ENCODE data around the gene WFDC1.

Gene WFDC1

GRCh38 chr16:84267380-84267779 lies 27.3 kb upstream of the WFDC1 start:
- no peaks in the 10 kb centered on the region for H3K36me3 Mint-ChIP-seq
- no peak overlapping the region for H3K27ac Mint-ChIP-seq
- peaks cover 3% of the 10 kb centered on the region for H3K27me3 Mint-ChIP-seq
- no peak overlapping the region for H3K4me3 Mint-ChIP-seq
- H3K4me1 Mint-ChIP-seq: no peaks in the 10 kb centered on the region
- H3K9me3 Mint-ChIP-seq: no peaks in the 10 kb centered on the region

- Mint-ChIP-seq H3K4me1 (no peaks in the 10 kb centered on the region), H3K27me3 (no peaks in the 10 kb centered on the region), H3K9me3 (no peaks in the 10 kb centered on the region), H3K27ac (no peak overlapping the region), H3K4me3 (no peak overlapping the region), H3K36me3 (no peaks in the 10 kb centered on the region)
Observed at GRCh38 chr16:84268291-84269040, 26.2 kb upstream of the WFDC1 start.

- Mint-ChIP-seq H3K4me1 (no peaks in the 10 kb centered on the region), H3K27ac (no peak overlapping the region), H3K4me3 (no peak overlapping the region), H3K9me3 (no peaks in the 10 kb centered on the region), H3K36me3 (no peaks in the 10 kb centered on the region), H3K27me3 (no peaks in the 10 kb centered on the region)
Observed at GRCh38 chr16:84270071-84270470, 24.6 kb upstream of the WFDC1 start.

GRCh38 chr16:84270531-84270930 lies 24.1 kb upstream of the WFDC1 start:
- H3K4me3 Mint-ChIP-seq: no peak overlapping the region
- no peaks in the 10 kb centered on the region for H3K9me3 Mint-ChIP-seq
- no peak overlapping the region for H3K27ac Mint-ChIP-seq
- no peaks in the 10 kb centered on the region for H3K4me1 Mint-ChIP-seq
- no peaks in the 10 kb centered on the region for H3K27me3 Mint-ChIP-seq
- H3K36me3 Mint-ChIP-seq: no peaks in the 10 kb centered on the region

GRCh38 chr16:84271037-84271436 lies 23.6 kb upstream of the WFDC1 start:
- Mint-ChIP-seq H3K4me3 (no peak overlapping the region), H3K4me1 (no peaks in the 10 kb centered on the region), H3K27me3 (no peaks in the 10 kb centered on the region), H3K27ac (no peak overlapping the region), H3K9me3 (no peaks in the 10 kb centered on the region), H3K36me3 (no peaks in the 10 kb centered on the region)

GRCh38 chr16:84271866-84272265 lies 22.8 kb upstream of the WFDC1 start:
- Mint-ChIP-seq H3K4me1 (no peaks in the 10 kb centered on the region), H3K36me3 (no peaks in the 10 kb centered on the region), H3K27ac (no peak overlapping the region), H3K27me3 (no peaks in the 10 kb centered on the region), H3K9me3 (no peaks in the 10 kb centered on the region), H3K4me3 (no peak overlapping the region)

- no peaks in the 10 kb centered on the region for H3K27me3 Mint-ChIP-seq
- no peak overlapping the region for H3K27ac Mint-ChIP-seq
- H3K4me1 Mint-ChIP-seq: no peaks in the 10 kb centered on the region
- no peaks in the 10 kb centered on the region for H3K36me3 Mint-ChIP-seq
- H3K4me3 Mint-ChIP-seq: no peak overlapping the region
- no peaks in the 10 kb centered on the region for H3K9me3 Mint-ChIP-seq
Observed at GRCh38 chr16:84272740-84273320, 21.8 kb upstream of the WFDC1 start.

GRCh38 chr16:84274515-84274914 lies 20.2 kb upstream of the WFDC1 start:
- Mint-ChIP-seq H3K4me3 (no peak overlapping the region), H3K9me3 (no peaks in the 10 kb centered on the region), H3K36me3 (no peaks in the 10 kb centered on the region), H3K27ac (no peak overlapping the region), H3K27me3 (no peaks in the 10 kb centered on the region), H3K4me1 (no peaks in the 10 kb centered on the region)

GRCh38 chr16:84275585-84276151 lies 19.0 kb upstream of the WFDC1 start:
- Mint-ChIP-seq H3K36me3 (no peaks in the 10 kb centered on the region), H3K4me1 (no peaks in the 10 kb centered on the region), H3K27ac (no peak overlapping the region), H3K4me3 (no peak overlapping the region), H3K27me3 (peaks cover 2% of the 10 kb centered on the region), H3K9me3 (no peaks in the 10 kb centered on the region)

- Mint-ChIP-seq H3K4me1 (no peaks in the 10 kb centered on the region), H3K36me3 (no peaks in the 10 kb centered on the region), H3K27me3 (peaks cover 2% of the 10 kb centered on the region), H3K27ac (no peak overlapping the region), H3K9me3 (no peaks in the 10 kb centered on the region), H3K4me3 (no peak overlapping the region)
Observed at GRCh38 chr16:84277244-84277823, 17.3 kb upstream of the WFDC1 start.

- no peaks in the 10 kb centered on the region for H3K36me3 Mint-ChIP-seq
- H3K4me3 Mint-ChIP-seq: no peak overlapping the region
- no peaks in the 10 kb centered on the region for H3K9me3 Mint-ChIP-seq
- peaks cover 2% of the 10 kb centered on the region for H3K27me3 Mint-ChIP-seq
- no peak overlapping the region for H3K27ac Mint-ChIP-seq
- H3K4me1 Mint-ChIP-seq: no peaks in the 10 kb centered on the region
Observed at GRCh38 chr16:84278333-84278732, 16.3 kb upstream of the WFDC1 start.

GRCh38 chr16:84278968-84279367 lies 15.7 kb upstream of the WFDC1 start:
- Mint-ChIP-seq H3K9me3 (no peaks in the 10 kb centered on the region), H3K4me3 (no peak overlapping the region), H3K27ac (no peak overlapping the region), H3K27me3 (peaks cover 2% of the 10 kb centered on the region), H3K36me3 (no peaks in the 10 kb centered on the region), H3K4me1 (no peaks in the 10 kb centered on the region)

- Mint-ChIP-seq H3K36me3 (no peaks in the 10 kb centered on the region), H3K27me3 (peaks cover 2% of the 10 kb centered on the region), H3K4me1 (no peaks in the 10 kb centered on the region), H3K4me3 (no peak overlapping the region), H3K27ac (no peak overlapping the region), H3K9me3 (no peaks in the 10 kb centered on the region)
Observed at GRCh38 chr16:84279881-84280280, 14.8 kb upstream of the WFDC1 start.

- H3K4me3 Mint-ChIP-seq: no peak overlapping the region
- H3K4me1 Mint-ChIP-seq: no peaks in the 10 kb centered on the region
- no peaks in the 10 kb centered on the region for H3K36me3 Mint-ChIP-seq
- H3K9me3 Mint-ChIP-seq: no peaks in the 10 kb centered on the region
- no peak overlapping the region for H3K27ac Mint-ChIP-seq
- H3K27me3 Mint-ChIP-seq: peaks cover 2% of the 10 kb centered on the region
Observed at GRCh38 chr16:84281074-84281473, 13.6 kb upstream of the WFDC1 start.

- Mint-ChIP-seq H3K27me3 (peaks cover 2% of the 10 kb centered on the region), H3K27ac (no peak overlapping the region), H3K4me1 (no peaks in the 10 kb centered on the region), H3K9me3 (no peaks in the 10 kb centered on the region), H3K4me3 (no peak overlapping the region), H3K36me3 (no peaks in the 10 kb centered on the region)
Observed at GRCh38 chr16:84282533-84282932, 12.1 kb upstream of the WFDC1 start.

Measured in activated naive CD4-positive, alpha-beta T cell treated with anti-CD3 and anti-CD28 coated beads, Interleukin-2, amount 50 U/mL, for 24 hours (primary cell).